Activated CD4-positive, alpha-beta T cell treated with anti-CD3 and anti-CD28 coated beads for 4 hours (primary cell): ENCODE measurements around the gene KIFAP3.

ENCODE experiments used
- DNase-seq, 2 donors: peaks; one replicate each; pipeline ENCODE4 v3.0.0-alpha.2; 2020

Gene KIFAP3

GRCh38 chr1:169915150-169915549 is 159.3 kb downstream of the KIFAP3 start:
- DNase-seq, result no peak

GRCh38 chr1:169914531-169914930 is 160.0 kb downstream of the KIFAP3 start:
- DNase-seq, result no peak

- DNase-seq, result no peak
Measured at GRCh38 chr1:169909499-169909898, 165.0 kb downstream of the KIFAP3 start.

- no peak for DNase-seq
Measured at GRCh38 chr1:169906938-169907337, 167.6 kb downstream of the KIFAP3 start.

GRCh38 chr1:169904834-169905233 is 169.7 kb downstream of the KIFAP3 start:
- DNase-seq, result no peak

- no peak for DNase-seq
Measured at GRCh38 chr1:169902751-169903150, 171.7 kb downstream of the KIFAP3 start.

- DNase-seq, result no peak
Measured at GRCh38 chr1:169901115-169901514, 173.4 kb downstream of the KIFAP3 start.

GRCh38 chr1:169900571-169900970 is 173.9 kb downstream of the KIFAP3 start:
- no peak for DNase-seq

- no peak for DNase-seq
Measured at GRCh38 chr1:169899519-169900217, 174.8 kb downstream of the KIFAP3 start.

- no peak for DNase-seq
Measured at GRCh38 chr1:169896013-169896412, 178.5 kb downstream of the KIFAP3 start.

- DNase-seq, result peak in 1 of 2 donors; percentile 7
Measured at GRCh38 chr1:169894424-169895145, 179.9 kb downstream of the KIFAP3 start.

- DNase-seq, result peak; percentile 89 to 92
Measured at GRCh38 chr1:169893645-169894423, 180.7 kb downstream of the KIFAP3 start, which contains the start of gene SCYL3. Gene SCYL3 (minus strand): TSS chr1:169893896. CDS start chr1:169888840, 5,056 bp downstream.

GRCh38 chr1:169892927-169893644 is 181.4 kb downstream of the KIFAP3 start:
- peak; percentile 26 to 43 for DNase-seq

- DNase-seq, result no peak
Measured at GRCh38 chr1:169892176-169892926, 182.1 kb downstream of the KIFAP3 start.

- no peak for DNase-seq
Measured at GRCh38 chr1:169891539-169891885, 183.0 kb downstream of the KIFAP3 start.

- peak; percentile 41 to 42 for DNase-seq
Measured at GRCh38 chr1:169890761-169891538, 183.5 kb downstream of the KIFAP3 start.

GRCh38 chr1:169889871-169890270 is 184.6 kb downstream of the KIFAP3 start:
- DNase-seq, result no peak

- DNase-seq, result no peak
Measured at GRCh38 chr1:169886931-169887330, 187.6 kb downstream of the KIFAP3 start.

GRCh38 chr1:169886422-169886821 is 188.1 kb downstream of the KIFAP3 start:
- no peak for DNase-seq

GRCh38 chr1:169885207-169885606 is 189.3 kb downstream of the KIFAP3 start:
- DNase-seq, result no peak

- DNase-seq, result no peak
Measured at GRCh38 chr1:169884634-169885033, 189.9 kb downstream of the KIFAP3 start.
